ENCODE results near the gene LPCAT4. TPM values are rescaled to one million over a fixed set of nuclear protein-coding genes. Genes with fewer than 3 reads are reported as not detected.
A peak's percentile ranks its signal among the peaks of the same experiment; 100 is the strongest.
"Not testable (repeated sequence)": the region's sequence is repeated elsewhere in the genome, so short reads cannot be mapped to it uniquely, and the experiment has no call there.

LPCAT4 gene
- polyA plus RNA-seq, 1 donor: 45.5 TPM

GRCh38 chr15:34364041-34364440 is 3.0 kb downstream of the LPCAT4 start:
- DNase-seq: no peak

- DNase-seq: no peak
Observed at GRCh38 chr15:34362047-34362773, 4.8 kb downstream of the LPCAT4 start.

DNA sequence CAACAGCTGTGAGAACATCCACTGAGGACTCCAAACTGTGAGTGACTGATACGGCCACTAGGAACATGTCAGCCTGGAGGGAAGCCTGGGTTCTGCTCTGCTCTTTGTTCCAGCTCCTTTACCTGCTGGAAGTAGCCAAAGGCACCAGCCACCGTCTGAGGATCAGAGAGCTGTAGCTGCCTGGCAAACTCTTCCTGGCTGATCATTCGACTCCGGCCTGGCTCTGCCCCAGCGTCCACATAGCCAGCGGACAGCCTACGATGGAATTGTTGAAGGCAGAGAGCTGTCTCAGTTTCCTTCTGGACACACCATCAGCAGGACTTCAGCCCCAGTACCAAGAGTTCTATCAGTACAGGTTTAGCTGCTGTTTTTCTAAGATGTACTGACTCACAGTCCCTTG is 5.7 kb downstream of the LPCAT4 start:
- DNase-seq: no peak

DNA sequence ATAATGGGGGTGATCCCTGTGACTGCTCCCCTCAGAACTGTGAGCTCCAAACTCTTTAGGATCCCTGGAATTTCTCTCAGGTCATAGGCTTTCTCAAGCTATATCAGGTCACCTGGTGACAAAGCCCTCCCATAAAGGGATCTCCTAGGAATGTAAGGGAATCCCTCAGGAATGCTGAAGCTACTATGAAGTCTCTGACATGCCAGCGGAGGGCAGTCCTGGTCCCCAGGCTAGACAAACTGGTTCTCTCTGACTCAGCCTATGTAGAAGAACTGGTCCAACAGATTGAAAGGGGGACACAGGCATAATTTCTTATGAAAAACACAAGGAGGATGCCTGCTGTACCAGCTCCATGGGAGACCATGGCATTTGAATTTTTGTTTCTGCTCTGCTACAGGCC is 6.7 kb downstream of the LPCAT4 start:
- no peak for DNase-seq

DNA sequence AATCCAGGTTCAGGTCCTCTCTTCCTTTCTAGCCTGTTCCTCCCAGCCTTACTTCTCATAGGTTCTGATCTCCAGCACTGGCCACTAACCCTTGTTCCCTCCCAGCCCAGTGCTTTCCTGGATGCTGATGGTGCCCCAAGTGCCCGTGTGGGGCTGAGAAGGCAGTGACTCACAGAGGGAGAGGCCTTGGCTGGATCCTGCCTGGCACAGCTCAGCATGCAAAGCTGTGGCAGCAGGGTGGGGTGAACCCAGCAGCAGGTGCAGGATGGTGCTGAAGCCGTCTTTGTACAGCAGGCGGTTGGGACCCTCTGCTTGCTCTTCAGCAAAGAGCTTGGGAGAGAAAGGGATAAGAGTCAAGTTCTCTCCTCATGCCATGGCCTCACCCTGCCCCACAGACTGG is 7.6 kb downstream of the LPCAT4 start:
- DNase-seq: no peak

- no peak for DNase-seq
Observed at GRCh38 chr15:34358948-34359347, 8.0 kb downstream of the LPCAT4 start.

GRCh38 chr15:34358367-34358766 is 8.6 kb downstream of the LPCAT4 start:
- DNase-seq: no peak

GRCh38 chr15:34357653-34358052 is 9.3 kb downstream of the LPCAT4 start:
- DNase-seq: no peak

DNA sequence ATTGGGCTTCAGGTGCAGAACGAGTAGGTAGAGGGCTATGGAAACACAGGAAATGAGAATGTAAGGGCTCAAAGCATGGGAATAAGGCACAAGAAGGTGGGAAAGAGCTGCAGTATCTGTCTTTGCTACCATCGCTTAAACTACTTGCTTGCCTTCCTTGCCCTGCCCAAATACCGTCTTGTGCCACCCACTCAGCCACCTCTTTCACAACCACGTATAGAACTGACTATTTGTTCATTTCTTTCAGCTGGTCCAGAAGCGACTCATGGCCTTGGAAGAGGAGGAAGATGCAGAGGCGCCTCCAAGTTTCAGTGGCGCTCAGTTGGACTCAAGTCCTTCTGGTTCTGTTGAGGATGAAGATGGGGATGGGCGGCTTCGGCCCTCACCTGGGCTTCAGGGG is 11.8 kb downstream of the LPCAT4 start:
- no peak for DNase-seq

DNA sequence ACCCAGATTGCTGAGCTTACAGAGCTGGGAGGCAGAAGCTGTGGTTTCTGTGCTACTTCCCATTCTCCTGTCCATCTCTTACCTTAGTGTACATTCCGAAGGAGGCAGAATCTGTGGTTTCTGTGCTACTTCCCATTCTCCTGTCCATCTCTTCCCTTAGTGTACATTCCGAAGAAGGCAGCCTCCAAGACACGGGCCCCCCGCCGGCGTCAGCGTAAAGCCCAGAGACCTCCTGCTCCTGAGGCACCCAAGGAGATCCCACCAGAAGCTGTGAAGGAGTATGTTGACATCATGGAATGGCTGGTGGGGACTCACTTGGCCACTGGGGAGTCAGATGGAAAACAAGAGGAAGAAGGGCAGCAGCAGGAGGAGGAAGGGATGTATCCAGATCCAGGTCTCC is 12.7 kb downstream of the LPCAT4 start:
- no peak for DNase-seq

GRCh38 chr15:34353627-34354026 is 13.4 kb downstream of the LPCAT4 start:
- no peak for DNase-seq

GRCh38 chr15:34352996-34353395 is 14.0 kb downstream of the LPCAT4 start:
- not testable (repeated sequence) for DNase-seq

DNA sequence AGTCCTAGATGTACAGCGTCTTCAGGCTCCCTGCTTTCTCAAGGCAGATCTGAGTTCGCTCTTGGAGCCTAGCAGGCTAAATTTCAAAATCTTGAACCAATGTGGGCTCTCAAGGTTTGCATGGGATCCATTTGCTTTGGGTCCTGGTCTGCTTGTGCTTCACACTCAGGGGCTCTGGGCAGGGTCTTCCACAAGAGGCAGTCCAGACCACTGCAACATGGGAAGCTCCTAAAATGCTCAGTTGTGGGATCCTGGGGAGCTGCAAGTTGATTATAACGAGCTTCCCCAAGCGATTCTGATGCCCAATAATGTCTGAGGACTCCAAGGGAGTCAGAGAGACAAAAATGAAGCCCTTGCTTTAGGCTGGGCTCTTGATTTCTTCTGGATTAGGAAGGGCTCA is 17.2 kb downstream of the LPCAT4 start:
- DNase-seq: no peak

DNA sequence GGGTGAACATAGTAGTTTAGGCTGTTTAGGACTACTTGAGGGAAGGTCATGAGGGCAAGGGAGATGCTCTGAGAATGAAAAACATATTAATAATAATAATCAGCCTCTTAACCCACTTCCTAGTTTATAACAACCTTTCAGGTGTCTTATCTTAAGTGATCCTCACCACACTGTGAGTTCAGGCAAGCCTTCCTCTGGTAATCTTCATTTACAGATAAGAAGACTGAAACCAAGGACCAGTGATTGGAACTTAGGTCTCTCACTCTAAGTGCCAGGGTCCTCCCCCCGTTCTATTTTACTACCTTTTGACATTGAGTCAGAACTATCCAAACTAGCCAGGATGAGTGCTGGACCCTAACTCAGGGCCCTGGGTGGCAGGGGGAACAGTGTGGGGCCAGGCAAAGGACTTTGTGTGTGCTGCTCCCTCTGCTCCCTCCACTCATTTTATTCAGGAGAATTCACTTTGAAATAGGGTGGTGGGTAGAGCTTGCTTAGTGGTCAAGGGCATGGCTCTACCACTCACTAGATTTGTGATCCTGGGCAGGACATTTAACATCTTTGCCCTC is 18.2 kb downstream of the LPCAT4 start:
- no peak for DNase-seq

- DNase-seq: no peak
Observed at GRCh38 chr15:34347951-34348638, 18.9 kb downstream of the LPCAT4 start.

DNA sequence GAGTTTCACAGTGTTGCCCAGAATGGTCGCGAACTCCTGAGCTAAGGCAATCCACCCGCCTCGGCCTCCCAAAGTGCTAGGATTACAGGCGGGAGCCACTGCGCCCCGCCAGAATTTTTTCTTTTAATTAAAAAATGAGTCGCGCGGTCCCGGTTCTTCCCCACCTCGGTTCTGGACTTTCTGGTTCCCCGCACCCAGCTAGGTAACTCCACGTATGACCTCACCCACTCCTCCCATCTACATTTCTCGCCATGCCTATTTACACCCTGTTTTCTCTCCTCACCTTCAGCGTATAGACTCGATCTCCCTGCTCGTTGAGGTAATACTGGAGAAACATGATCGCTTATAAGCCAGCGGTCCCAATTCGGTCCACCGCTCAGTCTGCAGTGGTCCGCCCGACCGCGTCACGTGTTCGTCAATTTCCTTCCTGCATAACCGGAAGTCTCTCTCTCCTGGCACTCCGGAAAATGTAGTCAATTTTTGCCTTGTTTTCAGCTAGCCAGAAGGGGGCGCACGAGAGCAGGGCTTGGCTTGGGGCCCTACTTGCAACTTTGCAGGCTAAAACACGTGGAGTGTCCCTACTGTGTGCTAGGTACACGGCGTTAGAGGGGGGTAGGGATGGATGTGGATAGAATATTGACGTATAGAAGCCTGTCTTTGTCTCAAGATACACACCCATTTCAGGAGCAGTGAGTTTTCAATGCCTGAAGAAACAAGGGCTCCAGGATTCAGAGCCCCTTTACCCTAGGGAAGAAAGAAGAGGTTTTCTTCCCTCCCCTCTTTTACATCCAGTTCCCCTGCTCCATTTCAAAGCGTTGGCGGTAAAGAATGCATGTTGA is 24.0 kb downstream of the LPCAT4 start, which contains the start of the genes NOP10 and NUTM1:
Gene NOP10, minus strand, starts transcription at position 400 of the 839 bp plus-strand sequence. Its CDS starts 63 bp downstream, at position 337.
Gene NUTM1, plus strand, starts transcription at position 579 of the 839 bp plus-strand sequence. CDS start 382 bp downstream, outside the sequence.
- peak; percentile 89 for DNase-seq

DNA sequence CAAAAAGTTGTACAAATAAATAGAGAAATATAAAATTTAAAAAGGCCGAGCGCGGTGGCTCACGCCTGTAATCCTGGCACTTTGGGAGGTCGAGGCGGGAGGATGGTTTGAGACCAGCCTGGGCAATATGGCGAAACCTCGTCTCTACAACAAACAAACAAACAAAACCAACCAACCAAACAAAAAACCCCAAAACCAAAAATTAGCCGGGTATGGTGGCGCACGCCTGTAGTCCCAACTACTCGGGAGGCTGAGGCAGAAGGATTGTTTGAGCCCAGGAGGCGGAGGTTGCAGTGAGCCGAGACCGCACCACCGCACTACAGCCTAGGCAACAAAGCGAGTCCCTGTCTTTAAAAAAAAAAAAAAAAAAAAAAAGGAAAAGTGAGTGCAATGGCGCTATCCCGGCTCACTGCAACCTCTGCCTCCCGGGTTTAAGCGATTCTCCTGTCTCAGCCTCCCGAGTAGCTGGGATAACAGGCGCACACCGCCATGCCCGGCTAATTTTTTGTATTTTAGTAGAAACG is 24.7 kb downstream of the LPCAT4 start:
- not testable (repeated sequence) for DNase-seq

- DNase-seq: no peak
Observed at GRCh38 chr15:34341381-34342212, 25.4 kb downstream of the LPCAT4 start.

- DNase-seq: no peak
Observed at GRCh38 chr15:34339946-34340345, 27.1 kb downstream of the LPCAT4 start.

GRCh38 chr15:34338347-34338746 is 28.6 kb downstream of the LPCAT4 start:
- DNase-seq: no peak

Measured in left kidney (tissue), 2 donors.